ENCODE measurements around the gene P2RY8.

The P2RY8 gene

DNA sequence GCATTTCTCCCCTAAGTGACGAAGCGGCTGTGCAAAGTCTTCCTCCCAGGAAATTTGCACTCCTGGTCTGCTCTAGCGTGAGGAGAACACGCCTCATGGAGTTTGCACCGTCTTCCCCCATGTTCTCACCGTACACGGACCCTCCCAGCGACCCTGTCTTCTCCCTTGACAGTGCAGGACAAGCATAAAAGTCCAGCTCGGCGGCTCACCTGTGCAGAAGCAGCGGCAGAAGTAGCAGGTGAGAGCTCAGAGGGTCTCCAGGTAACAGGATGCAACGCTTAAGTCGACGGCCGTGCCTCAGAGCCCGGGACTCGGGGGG lies 314 bp downstream of the P2RY8 start:
- TF ChIP-seq, protein P1, sequence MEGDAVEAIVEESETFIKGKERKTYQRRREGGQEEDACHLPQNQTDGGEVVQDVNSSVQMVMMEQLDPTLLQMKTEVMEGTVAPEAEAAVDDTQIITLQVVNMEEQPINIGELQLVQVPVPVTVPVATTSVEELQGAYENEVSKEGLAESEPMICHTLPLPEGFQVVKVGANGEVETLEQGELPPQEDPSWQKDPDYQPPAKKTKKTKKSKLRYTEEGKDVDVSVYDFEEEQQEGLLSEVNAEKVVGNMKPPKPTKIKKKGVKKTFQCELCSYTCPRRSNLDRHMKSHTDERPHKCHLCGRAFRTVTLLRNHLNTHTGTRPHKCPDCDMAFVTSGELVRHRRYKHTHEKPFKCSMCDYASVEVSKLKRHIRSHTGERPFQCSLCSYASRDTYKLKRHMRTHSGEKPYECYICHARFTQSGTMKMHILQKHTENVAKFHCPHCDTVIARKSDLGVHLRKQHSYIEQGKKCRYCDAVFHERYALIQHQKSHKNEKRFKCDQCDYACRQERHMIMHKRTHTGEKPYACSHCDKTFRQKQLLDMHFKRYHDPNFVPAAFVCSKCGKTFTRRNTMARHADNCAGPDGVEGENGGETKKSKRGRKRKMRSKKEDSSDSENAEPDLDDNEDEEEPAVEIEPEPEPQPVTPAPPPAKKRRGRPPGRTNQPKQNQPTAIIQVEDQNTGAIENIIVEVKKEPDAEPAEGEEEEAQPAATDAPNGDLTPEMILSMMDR (IDR thresholded peaks at IDR 0.05; ENCODE audit: low read depth, low read length): no peak
- H3K4me3 ChIP-seq (replicated peaks in 1 of 2; ENCODE audit: low read depth in 2 of 2, low read length in 2 of 2): no peak overlapping the region
- no peak for DNase-seq (ENCODE audit: low read depth in 2 of 2)

DNA sequence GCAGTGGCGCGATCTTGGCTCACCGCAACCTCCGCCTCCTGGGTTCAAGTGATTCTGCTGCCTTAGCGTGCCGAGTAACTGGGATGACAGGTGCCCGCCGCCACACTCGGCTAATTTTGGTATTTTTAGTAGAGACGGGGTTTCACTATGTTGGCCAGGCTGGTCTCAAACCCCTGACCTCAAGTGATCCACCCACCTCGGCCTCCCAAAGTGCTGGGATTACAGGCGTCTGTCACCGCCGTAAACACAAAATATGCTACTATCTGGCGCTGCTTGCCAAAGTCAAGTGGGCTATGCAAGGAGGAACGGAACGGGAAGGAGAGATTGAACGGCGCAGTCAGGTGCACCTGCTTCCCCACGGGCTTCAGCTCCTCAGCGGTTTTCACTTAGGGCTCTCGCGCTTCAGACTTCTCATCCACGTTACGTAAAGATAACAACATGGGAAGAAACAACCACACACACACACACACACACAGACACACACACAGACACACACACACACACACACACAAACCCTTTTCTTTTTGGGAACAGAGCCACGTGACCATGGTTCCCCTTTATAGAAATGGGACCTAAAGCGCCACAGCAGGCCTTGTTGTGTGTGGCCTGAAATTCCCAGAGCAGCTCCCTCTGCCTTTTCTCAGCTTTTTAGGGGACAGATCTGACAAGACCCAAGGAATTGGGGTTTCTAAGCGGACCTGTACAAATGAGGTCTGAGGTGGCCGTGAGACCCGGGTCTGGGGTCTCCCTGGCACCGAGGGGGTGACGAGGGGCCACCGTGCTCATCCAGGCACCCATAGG lies 1.5 kb downstream of the P2RY8 start:
- no peak overlapping the region for H3K4me3 ChIP-seq (replicated peaks in 1 of 2; ENCODE audit: low read depth in 2 of 2, low read length in 2 of 2)
- DNase-seq (ENCODE audit: low read depth in 2 of 2): no peak
- TF ChIP-seq, protein P1 (IDR thresholded peaks at IDR 0.05; ENCODE audit: low read depth, low read length): no peak

DNA sequence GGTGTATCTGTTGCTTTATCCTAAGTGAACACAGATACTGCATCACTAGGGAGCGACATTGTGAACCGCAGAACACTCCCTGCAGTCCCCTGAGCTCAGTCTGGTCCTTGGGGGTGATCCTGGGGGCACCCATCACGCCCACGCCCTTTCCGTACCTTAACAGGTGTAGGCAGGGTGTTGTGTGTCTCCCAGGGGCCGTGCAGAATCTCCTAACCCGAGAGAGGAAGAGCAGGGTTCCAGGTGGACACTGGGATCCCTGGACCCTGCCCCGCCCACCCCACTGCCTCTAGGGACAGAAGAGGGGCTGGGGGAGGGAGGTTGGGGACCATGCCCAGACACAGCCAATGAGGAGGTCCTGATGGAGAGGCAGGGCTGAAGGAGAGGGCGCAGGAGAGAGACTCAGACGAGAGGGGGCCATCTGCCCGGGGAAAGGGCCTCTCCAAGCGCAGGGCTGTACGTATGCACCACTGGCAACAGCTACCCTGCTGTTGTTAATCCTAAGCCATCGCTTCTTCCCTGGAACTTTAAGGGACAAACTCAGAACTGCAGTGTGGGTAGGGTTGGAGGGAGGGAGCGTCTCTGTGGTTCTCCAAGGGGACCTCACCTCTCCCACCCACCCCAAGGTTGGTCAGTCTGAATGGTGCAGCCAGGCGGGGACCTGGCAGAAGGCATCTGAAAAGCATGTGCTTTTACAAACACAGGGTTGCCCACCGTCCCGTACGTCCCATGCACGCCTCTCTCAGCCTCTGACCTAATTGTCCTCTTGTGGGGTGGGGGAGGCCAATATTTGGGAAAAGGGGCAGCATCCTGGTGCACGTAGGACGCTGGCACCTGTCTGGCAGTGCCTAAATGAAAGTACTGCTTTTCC lies 2.5 kb downstream of the P2RY8 start:
- H3K4me3 ChIP-seq (replicated peaks in 1 of 2; ENCODE audit: low read depth in 2 of 2, low read length in 2 of 2): no peak overlapping the region
- TF ChIP-seq, protein P1 (IDR thresholded peaks at IDR 0.05; ENCODE audit: low read depth, low read length): no peak
- no peak for DNase-seq (ENCODE audit: low read depth in 2 of 2)

DNA sequence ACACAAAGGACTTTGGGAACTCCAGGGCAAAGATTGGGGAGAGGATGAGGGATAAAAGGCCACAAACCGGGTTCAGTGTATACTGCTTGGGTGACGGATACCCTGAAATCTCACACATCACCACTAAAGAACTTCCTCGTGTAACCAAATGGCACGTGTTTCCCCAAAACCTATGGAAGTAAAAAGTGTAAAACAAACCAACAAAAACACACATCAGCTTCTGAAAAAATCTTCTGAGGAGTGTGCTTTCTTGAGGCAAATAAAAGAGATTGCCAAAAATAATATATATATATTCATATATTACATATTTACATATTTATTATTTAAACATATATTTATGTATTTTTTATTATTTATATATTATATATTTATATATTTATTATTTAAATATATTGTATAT lies 3.9 kb downstream of the P2RY8 start:
- TF ChIP-seq, protein P1 (IDR thresholded peaks at IDR 0.05; ENCODE audit: low read depth, low read length): no peak
- no peak for DNase-seq (ENCODE audit: low read depth in 2 of 2)
- H3K4me3 ChIP-seq (replicated peaks in 1 of 2; ENCODE audit: low read depth in 2 of 2, low read length in 2 of 2): no peak overlapping the region

DNA sequence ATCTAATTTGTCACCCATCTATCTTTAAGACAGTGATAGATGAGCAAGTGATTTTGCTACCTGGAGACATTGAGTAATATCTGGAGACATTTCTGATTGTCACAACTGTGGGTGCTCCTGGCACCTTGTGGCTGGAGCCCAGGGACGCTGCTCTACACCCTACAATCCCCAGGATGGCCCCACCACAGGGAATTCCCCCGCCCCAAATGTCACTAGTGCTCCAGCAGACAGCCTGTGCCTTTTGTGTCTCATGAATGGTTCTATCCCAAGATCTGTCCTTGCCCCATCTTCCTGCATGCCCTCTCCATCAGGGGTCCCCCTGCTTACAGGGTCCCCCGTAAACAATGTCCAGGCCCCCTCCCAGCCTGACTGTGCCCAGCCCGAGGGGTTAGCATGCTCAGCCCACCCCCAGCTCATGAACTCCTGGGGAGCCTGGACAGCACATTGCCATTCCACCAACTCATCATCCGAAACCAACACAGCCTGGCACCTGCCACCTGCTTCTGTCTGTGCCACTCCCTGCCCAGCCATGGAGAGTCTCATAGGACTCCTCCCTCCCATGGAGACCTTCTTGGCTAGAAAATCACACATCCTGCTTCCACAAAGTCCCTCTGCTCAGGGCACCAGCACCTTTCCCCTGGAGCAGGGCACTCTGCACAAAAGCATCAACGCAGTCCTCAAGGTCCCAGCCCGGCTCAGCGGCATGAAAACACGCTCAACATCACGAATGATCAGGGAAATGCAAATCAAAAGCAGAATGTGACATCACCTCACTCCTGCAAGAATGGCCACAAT lies 5.7 kb downstream of the P2RY8 start:
- TF ChIP-seq, protein P1 (IDR thresholded peaks at IDR 0.05; ENCODE audit: low read depth, low read length): no peak
- H3K4me3 ChIP-seq (replicated peaks in 1 of 2; ENCODE audit: low read depth in 2 of 2, low read length in 2 of 2): no peak overlapping the region
- DNase-seq (ENCODE audit: low read depth in 2 of 2): no peak

DNA sequence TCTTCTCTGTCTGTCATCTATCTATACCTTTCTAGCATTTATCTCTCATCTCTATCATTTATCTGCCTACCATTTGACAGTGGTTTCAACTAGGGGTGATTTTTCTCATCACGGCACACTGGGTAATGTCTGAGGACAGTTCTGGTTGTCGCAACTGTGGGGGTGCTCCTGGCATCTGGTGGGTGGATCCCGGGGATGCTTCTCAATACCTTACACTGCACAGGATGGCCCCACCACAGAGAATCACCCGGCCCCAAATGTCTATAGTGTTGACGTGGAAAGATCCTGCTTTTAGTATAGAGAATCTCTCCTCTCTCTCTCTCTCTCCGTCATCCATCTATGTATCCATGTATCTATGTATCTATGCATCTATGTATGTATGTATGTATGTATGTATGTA lies 7.2 kb downstream of the P2RY8 start:
- DNase-seq (ENCODE audit: low read depth in 2 of 2): no peak
- TF ChIP-seq, protein P1 (IDR thresholded peaks at IDR 0.05; ENCODE audit: low read depth, low read length): no peak
- H3K4me3 ChIP-seq (replicated peaks in 1 of 2; ENCODE audit: low read depth in 2 of 2, low read length in 2 of 2): no peak overlapping the region

Data from cardiac fibroblast (primary cell).